ENCODE results near the gene POLR3E. TPM values are rescaled to one million over a fixed set of nuclear protein-coding genes. Genes with fewer than 3 reads are reported as not detected.

Gene POLR3E
- total and polyA plus RNA-seq, 4 donors, result 16.0 to 42.9 (median 18.3) TPM

GRCh38 chr16:22336581-22336980 is 39.4 kb downstream of the POLR3E start:
- TF ChIP-seq JUND (IDR thresholded peaks at IDR 0.05) (no peak), RAD21 (IDR thresholded peaks at IDR 0.05) (no peak), MAX (IDR thresholded peaks at IDR 0.05) (no peak), NR2F2 (IDR thresholded peaks at IDR 0.05) (no peak), EGR1 (IDR thresholded peaks at IDR 0.05; ENCODE audit: low read depth in 2 of 2) (no peak), TAF1 (conservative IDR thresholded peaks at IDR 0.05) (no peak), SP1 (IDR thresholded peaks at IDR 0.05) (no peak), FOXA2 (IDR thresholded peaks at IDR 0.05) (no peak), RXRA (IDR thresholded peaks at IDR 0.05) (no peak), YY1 (IDR thresholded peaks at IDR 0.05) (no peak), GABPA (IDR thresholded peaks at IDR 0.05 in 1 of 2, conservative IDR thresholded peaks at IDR 0.05 in 1 of 2) (no peak), ZBTB33 (IDR thresholded peaks at IDR 0.05) (no peak), CTCF (IDR thresholded peaks at IDR 0.05; ENCODE audit: low read depth, low read length, missing input control) (no peak), HNF4G (IDR thresholded peaks at IDR 0.05) (no peak), ATF3 (IDR thresholded peaks at IDR 0.05) (no peak), REST (IDR thresholded peaks at IDR 0.05) (no peak), HNF4A (conservative IDR thresholded peaks at IDR 0.05) (no peak)
- peaks cover 2 to 5% (median 4%) of the 10 kb centered on the region in 4 donors for H3K9me3 ChIP-seq (ENCODE audit: control insufficient read depth in 4 of 4, low read length in 3 of 4)
- no peaks in the 10 kb centered on the region for H3K27me3 ChIP-seq (ENCODE audit: control insufficient read depth in 4 of 4, insufficient read depth in 4 of 4, low read length in 3 of 4)
- H3K4me3 ChIP-seq (ENCODE audit: low read depth in 1 of 3, low read length in 3 of 3), result no peak overlapping the region
- no peak for DNase-seq (ENCODE audit: low spot score)
- peaks cover 5 to 29% (median 21%) of the 10 kb centered on the region in 4 donors for H3K36me3 ChIP-seq (ENCODE audit: control insufficient read depth in 4 of 4, insufficient read depth in 3 of 4, low read depth in 1 of 4, low read length in 3 of 4)
- no peak overlapping the region for H3K27ac ChIP-seq (ENCODE audit: low read depth in 1 of 2, low read length in 2 of 2)
- no peaks in the 10 kb centered on the region for H3K4me1 ChIP-seq (ENCODE audit: control insufficient read depth in 4 of 4, insufficient read depth in 4 of 4, low read length in 3 of 4)
- no peak overlapping the region for H3K9ac ChIP-seq (ENCODE audit: low read depth in 1 of 2, low read length in 2 of 2)

GRCh38 chr16:22337045-22337444 is 39.8 kb downstream of the POLR3E start:
- H3K9me3 ChIP-seq (ENCODE audit: control insufficient read depth in 4 of 4, low read length in 3 of 4), result peaks cover 2 to 5% (median 4%) of the 10 kb centered on the region in 4 donors
- H3K9ac ChIP-seq (ENCODE audit: low read depth in 1 of 2, low read length in 2 of 2), result no peak overlapping the region
- no peaks in the 10 kb centered on the region for H3K27me3 ChIP-seq (ENCODE audit: control insufficient read depth in 4 of 4, insufficient read depth in 4 of 4, low read length in 3 of 4)
- no peak overlapping the region for H3K27ac ChIP-seq (ENCODE audit: low read depth in 1 of 2, low read length in 2 of 2)
- H3K4me1 ChIP-seq (ENCODE audit: control insufficient read depth in 4 of 4, insufficient read depth in 4 of 4, low read length in 3 of 4), result no peaks in the 10 kb centered on the region
- H3K4me3 ChIP-seq (ENCODE audit: low read depth in 1 of 3, low read length in 3 of 3), result no peak overlapping the region
- H3K36me3 ChIP-seq (ENCODE audit: control insufficient read depth in 4 of 4, insufficient read depth in 3 of 4, low read depth in 1 of 4, low read length in 3 of 4), result peaks cover 5 to 26% (median 19%) of the 10 kb centered on the region in 4 donors
- DNase-seq (ENCODE audit: low spot score), result no peak
- TF ChIP-seq ATF3 (IDR thresholded peaks at IDR 0.05), result peak; percentile 46
- no peak for TF ChIP-seq RAD21 (IDR thresholded peaks at IDR 0.05)
- TF ChIP-seq HNF4A (conservative IDR thresholded peaks at IDR 0.05), result no peak
- TF ChIP-seq ZBTB33 (IDR thresholded peaks at IDR 0.05), result no peak
- no peak for TF ChIP-seq YY1 (IDR thresholded peaks at IDR 0.05)
- TF ChIP-seq RXRA (IDR thresholded peaks at IDR 0.05), result no peak
- TF ChIP-seq MAX (IDR thresholded peaks at IDR 0.05), result no peak
- TF ChIP-seq GABPA (IDR thresholded peaks at IDR 0.05 in 1 of 2, conservative IDR thresholded peaks at IDR 0.05 in 1 of 2), result no peak
- TF ChIP-seq TAF1 (conservative IDR thresholded peaks at IDR 0.05), result no peak
